ENCODE measurements around the gene SCLT1. TPM values are rescaled to one million over a fixed set of nuclear protein-coding genes. Genes with fewer than 3 reads are reported as not detected.

SCLT1 gene
- total RNA-seq, 2 donors from 2014 or later: 9.9 to 13.8 TPM

GRCh38 chr4:129113434-129113833 is 20.1 kb upstream of the SCLT1 start:
- TF ChIP-seq CTCF (IDR thresholded peaks at IDR 0.05) (no peak), POLR2A (IDR thresholded peaks at IDR 0.05) (no peak)
- no peak overlapping the region for H3K4me3 ChIP-seq
- no peaks in the 10 kb centered on the region for H3K9me3 ChIP-seq
- peaks cover 37% of the 10 kb centered on the region for H3K4me1 ChIP-seq
- DNase-seq: no peak
- 5 to 23% methylated on average over 1 of the region's 1 CpG for WGBS, 2 donors
- intact Hi-C loops (cut with DNase I): no loop called here
- H3K36me3 ChIP-seq (replicated peaks in 1 of 2; ENCODE audit: insufficient read depth in 1 of 2, low read depth in 2 of 2): no peaks in the 10 kb centered on the region
- no peaks in the 10 kb centered on the region for H3K27me3 ChIP-seq
- H3K27ac ChIP-seq: peak overlapping the region in 3 of 4 donors; percentile 54 to 70 (median 62)
- ATAC-seq: peak; percentile 89

- no peaks in the 10 kb centered on the region for H3K36me3 ChIP-seq (replicated peaks in 1 of 2; ENCODE audit: insufficient read depth in 1 of 2, low read depth in 2 of 2)
- no peak for TF ChIP-seq CTCF (IDR thresholded peaks at IDR 0.05)
- TF ChIP-seq POLR2A (IDR thresholded peaks at IDR 0.05): no peak
- intact Hi-C loops (cut with DNase I): no loop called here
- H3K27ac ChIP-seq: no peak overlapping the region
- peaks cover 37% of the 10 kb centered on the region for H3K4me1 ChIP-seq
- no peak for DNase-seq
- H3K27me3 ChIP-seq: no peaks in the 10 kb centered on the region
- no peaks in the 10 kb centered on the region for H3K9me3 ChIP-seq
- ATAC-seq: no peak
- H3K4me3 ChIP-seq: no peak overlapping the region
Observed at GRCh38 chr4:129111919-129112318, 18.6 kb upstream of the SCLT1 start.

GRCh38 chr4:129110931-129111330 is 17.6 kb upstream of the SCLT1 start:
- H3K4me1 ChIP-seq: peaks cover 37% of the 10 kb centered on the region
- no peaks in the 10 kb centered on the region for H3K36me3 ChIP-seq (replicated peaks in 1 of 2; ENCODE audit: insufficient read depth in 1 of 2, low read depth in 2 of 2)
- H3K27me3 ChIP-seq: no peaks in the 10 kb centered on the region
- WGBS, 2 donors: 58 to 70% methylated on average over 3 of the region's 3 CpGs
- intact Hi-C loops (cut with DNase I): no loop called here
- H3K9me3 ChIP-seq: no peaks in the 10 kb centered on the region
- H3K27ac ChIP-seq: peak overlapping the region in 1 of 4 donors; percentile 54
- DNase-seq (no peak), ATAC-seq (no peak)
- no peak for TF ChIP-seq CTCF (IDR thresholded peaks at IDR 0.05)
- no peak for TF ChIP-seq POLR2A (IDR thresholded peaks at IDR 0.05)
- no peak overlapping the region for H3K4me3 ChIP-seq

- peak in 3 of 4 donors; percentile 22 to 57 (median 23) for DNase-seq
- no peaks in the 10 kb centered on the region for H3K9me3 ChIP-seq
- 39 to 42% methylated on average over 3 of the region's 3 CpGs for WGBS, 2 donors
Observed at GRCh38 chr4:129109965-129110824, 16.9 kb upstream of the SCLT1 start.

More at GRCh38 chr4:129109965-129110824, 16.9 kb upstream of the SCLT1 start:
- TF ChIP-seq POLR2A (IDR thresholded peaks at IDR 0.05): no peak
- no peak for TF ChIP-seq CTCF (IDR thresholded peaks at IDR 0.05)
- peaks cover 37% of the 10 kb centered on the region for H3K4me1 ChIP-seq
- peak; percentile 45 for ATAC-seq
- peak overlapping the region in 2 of 4 donors; percentile 35 to 54 for H3K27ac ChIP-seq
- H3K4me3 ChIP-seq: no peak overlapping the region
- H3K36me3 ChIP-seq (replicated peaks in 1 of 2; ENCODE audit: insufficient read depth in 1 of 2, low read depth in 2 of 2): no peaks in the 10 kb centered on the region
- no peaks in the 10 kb centered on the region for H3K27me3 ChIP-seq
- intact Hi-C loops (cut with DNase I): no loop called here

Measured in body of pancreas (tissue), 4 donors.